WI38 (cell line): ENCODE results near the gene BSX.

Experiments used
- H3K4me3 ChIP-seq: 2 replicates; pipeline ENCODE4 v1.5.1; 2011; ENCODE audit warnings: low read depth, mild to moderate bottlenecking, control low read depth, low read length
- CTCF ChIP-seq: IDR thresholded peaks from 2 replicates; pipeline ENCODE4 v1.5.1; 2012; ENCODE audit warnings: low read depth, mild to moderate bottlenecking, control low read depth, low read length

The BSX gene

GRCh38 chr11:122981388-122982264 is at the start of gene BSX:
Gene BSX, minus strand, starts transcription at chr11:122981834. Its CDS starts 163 bp downstream, at chr11:122981671.
- TF ChIP-seq CTCF = no peak
- H3K4me3 ChIP-seq = no peak within 1 kb of the TSS

- H3K4me3 ChIP-seq = no peak overlapping the region
- TF ChIP-seq CTCF = no peak
Observed at GRCh38 chr11:123030517-123030916, 48.9 kb upstream of the BSX start.

- TF ChIP-seq CTCF = peak; percentile 65
Observed at GRCh38 chr11:123020968-123021367, 39.3 kb upstream of the BSX start.

GRCh38 chr11:123018702-123019101 is 37.1 kb upstream of the BSX start:
- no peak for TF ChIP-seq CTCF
- H3K4me3 ChIP-seq = no peak overlapping the region

More at GRCh38 chr11:123020968-123021367, 39.3 kb upstream of the BSX start:
- H3K4me3 ChIP-seq = no peak overlapping the region

- H3K4me3 ChIP-seq = no peak overlapping the region
- no peak for TF ChIP-seq CTCF
Observed at GRCh38 chr11:123011510-123011909, 29.9 kb upstream of the BSX start.

GRCh38 chr11:123006860-123007542 is 25.4 kb upstream of the BSX start:
- H3K4me3 ChIP-seq = no peak overlapping the region

More at GRCh38 chr11:123006860-123007542, 25.4 kb upstream of the BSX start:
- TF ChIP-seq CTCF = no peak
